Panc1 (cell line): Measurements from ENCODE around the gene TBCE.

ENCODE experiments used
- POLR2AphosphoS5 ChIP-seq: IDR thresholded peaks from 2 replicates; pipeline ENCODE4 v1.6.1; 2012; ENCODE audit warnings: mild to moderate bottlenecking, low read depth, low read length, moderate library complexity
- SIN3A ChIP-seq: IDR thresholded peaks from 2 replicates; pipeline ENCODE4 v1.6.1; 2012; ENCODE audit warnings: low read depth, mild to moderate bottlenecking, low read length, moderate library complexity, borderline replicate concordance; ENCODE audit not compliant: insufficient read depth
- TCF7L2 ChIP-seq: IDR thresholded peaks from 2 replicates; pipeline ENCODE4 v1.6.1; 2011; ENCODE audit warnings: mild to moderate bottlenecking, low read depth, low read length, inconsistent platforms
- TF ChIP-seq, protein P1 (sequence below): fragments of 450-650 bp; IDR thresholded peaks from 2 replicates; pipeline ENCODE4 v1.5.1; 2017; ENCODE audit warnings: mild to moderate bottlenecking
- TF ChIP-seq, protein P2 (sequence below), 2 experiments: IDR thresholded peaks; 2 replicates each; pipeline ENCODE4 v1.6.1; 2011 to 2012; ENCODE audit warnings: low read depth in 2 of 2, control low read depth in 1 of 2, low read length in 1 of 2, mild to moderate bottlenecking in 1 of 2, moderate library complexity in 1 of 2; ENCODE audit not compliant: insufficient read depth in 1 of 2

DNA sequence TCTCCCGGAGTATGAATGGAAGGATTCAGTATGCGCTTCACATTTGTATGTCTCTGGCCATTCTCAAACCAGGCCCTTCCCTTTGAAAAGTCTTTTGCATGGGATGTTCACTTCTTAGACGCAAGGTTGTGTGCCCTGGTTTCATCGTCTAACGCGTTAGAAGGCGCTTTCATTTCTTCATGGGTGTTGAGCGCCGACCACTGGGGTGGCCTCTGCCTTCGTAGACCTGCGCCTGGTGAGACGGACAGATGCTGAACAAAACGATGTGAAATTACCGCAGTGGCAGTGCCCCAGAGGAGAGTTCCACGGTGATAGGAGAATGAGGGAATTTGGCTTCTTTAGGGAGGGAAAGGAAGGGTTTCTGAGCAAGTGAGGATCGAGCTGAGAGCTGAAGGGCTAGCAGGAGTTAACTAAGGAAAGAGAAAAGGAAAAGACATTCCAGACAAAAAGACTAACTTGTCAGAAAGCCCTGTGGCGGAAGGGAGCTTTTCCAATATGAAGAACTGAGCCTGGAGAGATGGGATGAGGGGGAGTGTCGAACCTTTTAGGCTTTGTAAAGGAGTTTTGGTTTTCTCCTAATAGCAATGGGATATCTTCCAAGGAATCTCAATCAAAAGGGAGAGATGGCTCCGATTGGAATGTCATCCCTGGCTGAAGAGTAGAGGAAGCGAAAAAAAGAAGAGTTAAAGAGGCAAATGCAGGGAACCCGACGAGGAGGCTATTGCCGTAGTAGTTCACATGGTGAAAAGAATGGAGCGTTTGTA is 37.9 kb upstream of the TBCE start:
- TF ChIP-seq POLR2AphosphoS5 (no peak), SIN3A (no peak), TCF7L2 (no peak)
- TF ChIP-seq, protein P1, sequence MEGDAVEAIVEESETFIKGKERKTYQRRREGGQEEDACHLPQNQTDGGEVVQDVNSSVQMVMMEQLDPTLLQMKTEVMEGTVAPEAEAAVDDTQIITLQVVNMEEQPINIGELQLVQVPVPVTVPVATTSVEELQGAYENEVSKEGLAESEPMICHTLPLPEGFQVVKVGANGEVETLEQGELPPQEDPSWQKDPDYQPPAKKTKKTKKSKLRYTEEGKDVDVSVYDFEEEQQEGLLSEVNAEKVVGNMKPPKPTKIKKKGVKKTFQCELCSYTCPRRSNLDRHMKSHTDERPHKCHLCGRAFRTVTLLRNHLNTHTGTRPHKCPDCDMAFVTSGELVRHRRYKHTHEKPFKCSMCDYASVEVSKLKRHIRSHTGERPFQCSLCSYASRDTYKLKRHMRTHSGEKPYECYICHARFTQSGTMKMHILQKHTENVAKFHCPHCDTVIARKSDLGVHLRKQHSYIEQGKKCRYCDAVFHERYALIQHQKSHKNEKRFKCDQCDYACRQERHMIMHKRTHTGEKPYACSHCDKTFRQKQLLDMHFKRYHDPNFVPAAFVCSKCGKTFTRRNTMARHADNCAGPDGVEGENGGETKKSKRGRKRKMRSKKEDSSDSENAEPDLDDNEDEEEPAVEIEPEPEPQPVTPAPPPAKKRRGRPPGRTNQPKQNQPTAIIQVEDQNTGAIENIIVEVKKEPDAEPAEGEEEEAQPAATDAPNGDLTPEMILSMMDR = no peak
- TF ChIP-seq, protein P2, sequence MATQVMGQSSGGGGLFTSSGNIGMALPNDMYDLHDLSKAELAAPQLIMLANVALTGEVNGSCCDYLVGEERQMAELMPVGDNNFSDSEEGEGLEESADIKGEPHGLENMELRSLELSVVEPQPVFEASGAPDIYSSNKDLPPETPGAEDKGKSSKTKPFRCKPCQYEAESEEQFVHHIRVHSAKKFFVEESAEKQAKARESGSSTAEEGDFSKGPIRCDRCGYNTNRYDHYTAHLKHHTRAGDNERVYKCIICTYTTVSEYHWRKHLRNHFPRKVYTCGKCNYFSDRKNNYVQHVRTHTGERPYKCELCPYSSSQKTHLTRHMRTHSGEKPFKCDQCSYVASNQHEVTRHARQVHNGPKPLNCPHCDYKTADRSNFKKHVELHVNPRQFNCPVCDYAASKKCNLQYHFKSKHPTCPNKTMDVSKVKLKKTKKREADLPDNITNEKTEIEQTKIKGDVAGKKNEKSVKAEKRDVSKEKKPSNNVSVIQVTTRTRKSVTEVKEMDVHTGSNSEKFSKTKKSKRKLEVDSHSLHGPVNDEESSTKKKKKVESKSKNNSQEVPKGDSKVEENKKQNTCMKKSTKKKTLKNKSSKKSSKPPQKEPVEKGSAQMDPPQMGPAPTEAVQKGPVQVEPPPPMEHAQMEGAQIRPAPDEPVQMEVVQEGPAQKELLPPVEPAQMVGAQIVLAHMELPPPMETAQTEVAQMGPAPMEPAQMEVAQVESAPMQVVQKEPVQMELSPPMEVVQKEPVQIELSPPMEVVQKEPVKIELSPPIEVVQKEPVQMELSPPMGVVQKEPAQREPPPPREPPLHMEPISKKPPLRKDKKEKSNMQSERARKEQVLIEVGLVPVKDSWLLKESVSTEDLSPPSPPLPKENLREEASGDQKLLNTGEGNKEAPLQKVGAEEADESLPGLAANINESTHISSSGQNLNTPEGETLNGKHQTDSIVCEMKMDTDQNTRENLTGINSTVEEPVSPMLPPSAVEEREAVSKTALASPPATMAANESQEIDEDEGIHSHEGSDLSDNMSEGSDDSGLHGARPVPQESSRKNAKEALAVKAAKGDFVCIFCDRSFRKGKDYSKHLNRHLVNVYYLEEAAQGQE (IDR thresholded peaks at IDR 0.05; ENCODE audit: insufficient read depth in 1 of 2, low read depth in 2 of 2, low read length in 1 of 2) = no peak
